Endothelial cell (in vitro differentiated cells): ENCODE measurements around the gene RCOR1. TPM values are rescaled to one million over a fixed set of nuclear protein-coding genes. Genes with fewer than 3 reads are reported as not detected.
"Not testable (repeated sequence)": the region's sequence is repeated elsewhere in the genome, so short reads cannot be mapped to it uniquely, and the experiment has no call there.

Experiments
- DNase-seq: peaks from one replicate; pipeline ENCODE4 v3.0.0; 2021; ENCODE audit warnings: low spot score
- H3K27ac Mint-ChIP-seq: one replicate; pipeline ENCODE4 v1.8.0; 2021; ENCODE audit warnings: mixed read lengths, inconsistent platforms; ENCODE audit not compliant: unreplicated experiment
- H3K27me3 Mint-ChIP-seq: one replicate; pipeline ENCODE4 v1.8.0; 2021; ENCODE audit warnings: mild to moderate bottlenecking, moderate library complexity, mixed read lengths, inconsistent platforms; ENCODE audit not compliant: unreplicated experiment
- H3K36me3 Mint-ChIP-seq: one replicate; pipeline ENCODE4 v1.8.0; 2021; ENCODE audit warnings: mild to moderate bottlenecking, low read depth, mixed read lengths, inconsistent platforms; ENCODE audit not compliant: unreplicated experiment
- H3K4me1 Mint-ChIP-seq: one replicate; pipeline ENCODE4 v1.8.0; 2021; ENCODE audit warnings: mild to moderate bottlenecking, mixed read lengths, inconsistent platforms; ENCODE audit not compliant: unreplicated experiment
- H3K4me3 Mint-ChIP-seq: one replicate; pipeline ENCODE4 v1.8.0; 2021; ENCODE audit warnings: mild to moderate bottlenecking, mixed read lengths, inconsistent platforms; ENCODE audit not compliant: unreplicated experiment
- H3K9me3 Mint-ChIP-seq: one replicate; pipeline ENCODE4 v1.8.0; 2021; ENCODE audit warnings: mixed read lengths, inconsistent platforms; ENCODE audit not compliant: unreplicated experiment
- CTCF ChIP-seq: fragments of 200-600 bp; sonication (generic); IDR thresholded peaks from one replicate; pipeline ENCODE4 v1.5.0; 2021; ENCODE audit warnings: antibody characterized with exemption; ENCODE audit not compliant: unreplicated experiment
- total RNA-seq: library from RNA; stranded (reverse); fragmentation: NEBNext Ultra II Directional; extraction: Animal tissue kit (Norgen Biotek cat#: 25700); gene quantifications from one replicate; pipeline ENCODE4 v1.2.1, GENCODE V29; 2021; ENCODE audit not compliant: unreplicated experiment

RCOR1 gene
- total RNA-seq, 1 donor from 2014 or later = 51.6 TPM

GRCh38 chr14:102760496-102761193, 168.2 kb downstream of the RCOR1 start:
- H3K9me3 Mint-ChIP-seq = no peaks in the 10 kb centered on the region
- no peak for TF ChIP-seq CTCF
- H3K27ac Mint-ChIP-seq = no peak overlapping the region
- peaks cover 26% of the 10 kb centered on the region for H3K4me1 Mint-ChIP-seq
- H3K36me3 Mint-ChIP-seq = no peaks in the 10 kb centered on the region
- peaks cover 18% of the 10 kb centered on the region for H3K27me3 Mint-ChIP-seq
- no peak overlapping the region for H3K4me3 Mint-ChIP-seq
- DNase-seq = no peak

- Mint-ChIP-seq H3K27ac (no peak overlapping the region), H3K27me3 (peaks cover 18% of the 10 kb centered on the region), H3K4me1 (peaks cover 26% of the 10 kb centered on the region), H3K4me3 (no peak overlapping the region), H3K9me3 (no peaks in the 10 kb centered on the region), H3K36me3 (no peaks in the 10 kb centered on the region)
- DNase-seq = no peak
- TF ChIP-seq CTCF = no peak
Observed at GRCh38 chr14:102761206-102761605, 168.8 kb downstream of the RCOR1 start.

- no peaks in the 10 kb centered on the region for H3K36me3 Mint-ChIP-seq
- H3K27me3 Mint-ChIP-seq = peaks cover 14% of the 10 kb centered on the region
- peaks cover 23% of the 10 kb centered on the region for H3K4me1 Mint-ChIP-seq
- H3K27ac Mint-ChIP-seq = no peak overlapping the region
- DNase-seq = no peak
- H3K9me3 Mint-ChIP-seq = no peaks in the 10 kb centered on the region
- no peak overlapping the region for H3K4me3 Mint-ChIP-seq
- TF ChIP-seq CTCF = no peak
Observed at GRCh38 chr14:102764220-102764671, 171.8 kb downstream of the RCOR1 start.

- not testable (repeated sequence) for H3K27ac Mint-ChIP-seq, H3K36me3 Mint-ChIP-seq, DNase-seq, H3K4me3 Mint-ChIP-seq, H3K4me1 Mint-ChIP-seq, H3K9me3 Mint-ChIP-seq
- peaks cover 16% of the 10 kb centered on the region for H3K27me3 Mint-ChIP-seq
Observed at GRCh38 chr14:102765770-102766169, 173.3 kb downstream of the RCOR1 start.

- Mint-ChIP-seq H3K4me3 (no peak overlapping the region), H3K4me1 (peaks cover 16% of the 10 kb centered on the region), H3K27ac (no peak overlapping the region), H3K36me3 (peaks cover 5% of the 10 kb centered on the region), H3K27me3 (peaks cover 12% of the 10 kb centered on the region), H3K9me3 (no peaks in the 10 kb centered on the region)
- no peak for DNase-seq
- TF ChIP-seq CTCF = no peak
Observed at GRCh38 chr14:102768223-102769048, 176.0 kb downstream of the RCOR1 start.
